Activated CD4-positive, alpha-beta memory T cell treated with anti-CD3 and anti-CD28 coated beads, Interleukin-2, amount 10 ng/mL, durations not matched to agents 7 days and 5 days (primary cell): Measurements from ENCODE around the gene SERPINA10. TPM values are rescaled to one million over a fixed set of nuclear protein-coding genes. Genes with fewer than 3 reads are reported as not detected.
"Not testable (repeated sequence)": the region's sequence is repeated elsewhere in the genome, so short reads cannot be mapped to it uniquely, and the experiment has no call there.

ENCODE experiments used
- CTCF ChIA-PET: fragments of 350-600 bp; sonication (Branson Sonifier 250); formaldehyde crosslinking; loops from one replicate; lab custom pipeline; 2021; ENCODE audit warnings: antibody characterized with exemption, inconsistent platforms; lab: Charles Lee
- POLR2A ChIA-PET: fragments of 350-600 bp; sonication (Branson Sonifier 250); formaldehyde crosslinking; loops from one replicate; lab custom pipeline; 2021; ENCODE audit warnings: antibody characterized with exemption; lab: Charles Lee
- DNase-seq: peaks from one replicate; pipeline ENCODE4 v3.0.0-alpha.2; 2020
- H3K27ac Mint-ChIP-seq: one replicate; pipeline ENCODE4 v1.8.0; 2021; ENCODE audit warnings: mild to moderate bottlenecking, mixed read lengths
- H3K27me3 Mint-ChIP-seq: one replicate; pipeline ENCODE4 v1.8.0; 2021; ENCODE audit warnings: mixed read lengths
- H3K36me3 Mint-ChIP-seq: one replicate; pipeline ENCODE4 v1.8.0; 2021; ENCODE audit warnings: low read depth, mixed read lengths
- H3K4me1 Mint-ChIP-seq: one replicate; pipeline ENCODE4 v1.8.0; 2021; ENCODE audit warnings: mixed read lengths
- H3K4me3 Mint-ChIP-seq: one replicate; pipeline ENCODE4 v1.8.0; 2021; ENCODE audit warnings: mild to moderate bottlenecking, mixed read lengths
- H3K9me3 Mint-ChIP-seq: one replicate; pipeline ENCODE4 v1.8.0; 2021; ENCODE audit warnings: mixed read lengths
- total RNA-seq, 2 experiments: library from RNA; stranded (reverse); gene quantifications; one replicate each; pipeline ENCODE4 v1.2.3, GENCODE V29; 2021

The SERPINA10 gene
- total RNA-seq, 2 experiments from 2014 or later = not detected

DNA sequence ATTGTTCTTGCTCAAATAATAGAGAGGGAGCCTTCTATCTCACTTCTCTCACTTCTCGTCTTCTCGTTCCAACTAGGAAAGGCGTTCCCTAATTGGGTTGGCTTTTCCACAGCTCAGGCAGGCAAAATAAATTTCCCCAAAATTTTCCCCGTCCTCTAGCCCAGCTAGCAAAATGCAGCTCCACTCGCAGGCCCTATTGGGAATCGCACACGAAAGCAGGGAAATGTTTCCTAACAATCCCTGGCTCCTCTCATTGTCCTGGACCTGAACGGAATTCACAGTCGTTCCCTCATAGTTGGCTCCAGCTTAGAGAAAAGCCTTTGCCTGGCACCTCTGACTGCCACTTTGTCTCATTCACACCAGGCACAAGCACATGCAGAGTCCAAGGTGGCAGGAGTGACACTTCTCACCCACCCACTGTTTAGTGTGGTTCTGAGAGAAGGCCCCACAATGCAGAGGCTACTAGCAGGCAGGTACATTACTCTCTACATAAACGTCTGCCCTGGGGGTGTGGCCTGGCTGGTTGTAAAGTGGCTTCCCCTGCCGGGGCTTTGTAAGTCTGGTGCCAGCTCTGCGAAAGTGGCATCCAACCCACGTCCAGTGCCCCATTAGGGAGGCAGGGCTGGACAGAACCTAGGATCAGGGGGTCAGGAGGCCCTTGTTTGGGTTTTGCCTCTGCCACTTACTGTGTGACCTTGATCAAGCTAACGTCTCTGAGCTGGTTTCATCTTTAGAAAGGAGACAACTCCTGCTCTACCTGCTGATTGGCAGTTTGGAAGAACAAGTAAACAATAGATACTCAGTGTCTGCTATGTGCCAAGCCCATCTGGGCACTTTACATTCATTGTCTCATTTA is 4.2 kb downstream of the SERPINA10 start:
- H3K9me3 Mint-ChIP-seq = no peaks in the 10 kb centered on the region
- H3K27ac Mint-ChIP-seq = no peak overlapping the region
- no peak for DNase-seq
- H3K27me3 Mint-ChIP-seq = no peaks in the 10 kb centered on the region
- ChIA-PET POLR2A (no interaction called here), CTCF (no interaction called here)
- peaks cover 8% of the 10 kb centered on the region for H3K4me1 Mint-ChIP-seq
- no peaks in the 10 kb centered on the region for H3K36me3 Mint-ChIP-seq
- H3K4me3 Mint-ChIP-seq = no peak overlapping the region

DNA sequence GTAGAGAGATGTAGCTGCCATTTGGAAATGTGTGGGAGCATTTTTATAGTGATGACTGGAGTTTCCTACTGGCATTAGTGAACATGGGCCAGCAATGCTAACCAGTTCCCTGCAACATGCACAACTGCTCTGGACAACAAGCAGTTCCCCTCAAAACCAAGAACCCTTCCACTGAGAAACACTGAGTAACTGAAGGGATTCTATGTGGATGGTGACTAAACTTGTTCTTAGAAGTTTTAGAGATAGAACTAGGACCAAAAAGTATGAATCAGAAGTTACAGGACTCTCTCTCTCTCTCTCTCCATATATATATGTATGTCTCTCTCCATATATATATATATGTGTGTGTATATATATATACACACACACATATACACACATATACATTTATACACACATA is 7.9 kb downstream of the SERPINA10 start:
- H3K9me3 Mint-ChIP-seq = no peaks in the 10 kb centered on the region
- no peak overlapping the region for H3K4me3 Mint-ChIP-seq
- H3K27ac Mint-ChIP-seq = no peak overlapping the region
- no peaks in the 10 kb centered on the region for H3K27me3 Mint-ChIP-seq
- ChIA-PET POLR2A (no interaction called here), CTCF (no interaction called here)
- H3K4me1 Mint-ChIP-seq = peaks cover 8% of the 10 kb centered on the region
- H3K36me3 Mint-ChIP-seq = no peaks in the 10 kb centered on the region
- no peak for DNase-seq

DNA sequence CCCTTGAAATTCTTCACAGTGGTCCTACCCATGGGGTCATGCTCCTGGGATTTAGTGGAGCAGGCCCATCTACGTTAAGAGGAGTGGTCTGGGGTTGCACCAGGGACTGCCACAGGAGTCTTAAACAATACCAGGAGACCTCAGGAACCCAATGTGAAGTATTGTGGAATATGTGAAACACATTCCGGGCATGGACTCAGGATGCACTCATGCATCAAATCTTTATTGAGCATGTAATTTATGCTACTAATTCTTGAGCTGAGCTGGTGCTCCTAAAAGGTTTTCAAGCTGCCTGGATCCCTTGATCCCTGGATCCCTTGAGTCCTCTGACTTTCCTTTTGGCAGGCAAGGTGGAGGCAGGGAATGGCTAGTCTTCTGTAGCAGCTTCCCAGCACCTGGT is 8.8 kb downstream of the SERPINA10 start:
- Mint-ChIP-seq H3K4me1 (peaks cover 8% of the 10 kb centered on the region), H3K9me3 (no peaks in the 10 kb centered on the region), H3K27ac (no peak overlapping the region), H3K4me3 (no peak overlapping the region), H3K36me3 (no peaks in the 10 kb centered on the region), H3K27me3 (no peaks in the 10 kb centered on the region)
- POLR2A ChIA-PET = no interaction called here
- CTCF ChIA-PET = no interaction called here
- DNase-seq = no peak

DNA sequence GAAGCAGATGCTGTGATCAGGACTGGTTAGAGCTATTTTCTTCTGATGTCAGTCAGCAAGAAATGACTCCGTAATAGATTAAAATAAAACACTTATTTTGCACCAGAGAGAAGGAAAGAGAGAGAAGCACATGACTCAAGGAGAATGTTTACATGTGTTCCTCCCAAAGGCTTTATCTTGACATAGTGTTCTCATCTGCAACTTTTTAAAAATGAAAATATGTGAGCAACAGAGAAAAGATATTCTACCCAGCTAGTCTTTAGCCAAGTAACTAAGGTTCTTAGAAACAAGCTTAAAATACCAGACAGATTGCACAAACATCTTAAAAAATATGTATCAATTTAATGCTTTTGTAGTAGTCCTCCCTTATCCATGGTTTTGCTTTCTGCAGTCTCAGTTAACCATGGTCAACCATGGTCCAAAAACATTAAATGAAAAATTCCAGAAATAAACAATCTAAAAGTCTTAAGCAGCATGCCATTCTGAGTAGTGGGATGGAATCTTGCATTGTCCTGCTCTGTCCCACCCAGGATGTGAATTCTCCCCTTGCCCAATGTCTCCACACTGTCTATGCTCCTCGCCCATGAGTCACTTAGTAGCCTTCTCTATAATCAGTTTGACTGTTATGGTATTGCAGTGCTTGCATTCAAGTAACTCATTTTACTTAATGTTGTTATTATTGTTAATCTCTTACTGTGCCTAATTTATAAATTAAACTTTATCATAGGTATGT is 9.9 kb downstream of the SERPINA10 start:
- Mint-ChIP-seq H3K27ac (no peak overlapping the region), H3K36me3 (no peaks in the 10 kb centered on the region), H3K4me3 (no peak overlapping the region), H3K4me1 (peaks cover 8% of the 10 kb centered on the region), H3K9me3 (no peaks in the 10 kb centered on the region), H3K27me3 (no peaks in the 10 kb centered on the region)
- CTCF ChIA-PET = no interaction called here
- no peak for DNase-seq
- POLR2A ChIA-PET = no interaction called here

DNA sequence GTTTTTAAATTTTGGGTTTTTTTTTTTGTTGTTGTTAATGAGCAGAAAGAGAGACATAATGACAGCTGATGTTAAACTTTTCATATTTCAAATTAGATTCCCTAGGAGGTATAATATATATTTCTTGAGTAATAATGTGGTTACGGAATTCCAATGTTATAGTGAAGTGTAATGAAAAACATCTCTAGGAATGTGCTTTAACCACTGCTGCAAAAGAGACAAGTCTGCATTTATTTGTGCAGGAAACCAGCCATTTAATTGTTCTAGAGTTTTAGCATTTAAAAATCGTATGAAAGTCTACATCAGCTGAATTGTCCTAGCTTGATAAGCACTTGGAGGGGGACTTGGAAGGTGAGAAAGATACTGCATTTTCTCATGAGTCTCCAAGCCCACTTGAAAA is 14.3 kb downstream of the SERPINA10 start:
- Mint-ChIP-seq H3K27me3 (no peaks in the 10 kb centered on the region), H3K4me1 (no peaks in the 10 kb centered on the region), H3K4me3 (no peak overlapping the region), H3K36me3 (no peaks in the 10 kb centered on the region), H3K27ac (no peak overlapping the region), H3K9me3 (no peaks in the 10 kb centered on the region)
- ChIA-PET CTCF (no interaction called here), POLR2A (no interaction called here)
- DNase-seq = no peak

DNA sequence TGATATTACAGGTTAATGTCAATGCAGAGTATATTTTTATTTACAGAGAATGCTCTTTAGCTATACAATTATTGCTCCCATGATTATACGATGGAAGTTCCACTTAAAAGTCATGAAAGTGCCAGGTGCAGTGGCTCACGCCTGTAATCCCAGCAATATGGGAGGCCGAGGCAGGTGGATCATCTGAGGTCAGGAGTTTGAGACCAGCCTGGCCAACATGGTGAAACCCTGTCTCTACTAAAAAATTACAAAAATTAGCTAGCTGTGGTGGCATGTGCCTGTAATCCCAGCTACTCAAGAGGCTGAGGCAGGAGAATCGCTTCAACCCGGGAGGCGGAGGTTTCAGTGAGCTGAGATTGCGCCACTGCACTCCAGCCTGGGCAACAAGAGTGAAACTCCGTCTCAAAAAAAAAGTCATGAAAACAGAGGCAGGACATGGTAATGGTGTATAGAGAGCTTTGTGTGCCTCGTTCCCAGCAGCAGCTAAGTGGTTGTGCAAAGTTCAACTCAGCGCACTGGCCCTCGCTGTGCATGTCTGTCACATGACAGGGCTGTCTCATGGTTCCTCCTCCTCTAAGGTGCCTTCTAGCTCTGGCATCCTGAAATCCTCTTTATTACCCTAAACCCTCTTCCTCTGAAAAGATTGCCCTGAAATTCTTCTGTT is 16.0 kb downstream of the SERPINA10 start:
- POLR2A ChIA-PET, H3K27ac Mint-ChIP-seq, H3K36me3 Mint-ChIP-seq, H3K4me3 Mint-ChIP-seq, CTCF ChIA-PET, H3K9me3 Mint-ChIP-seq, H3K4me1 Mint-ChIP-seq, DNase-seq, H3K27me3 Mint-ChIP-seq: not testable (repeated sequence)

DNA sequence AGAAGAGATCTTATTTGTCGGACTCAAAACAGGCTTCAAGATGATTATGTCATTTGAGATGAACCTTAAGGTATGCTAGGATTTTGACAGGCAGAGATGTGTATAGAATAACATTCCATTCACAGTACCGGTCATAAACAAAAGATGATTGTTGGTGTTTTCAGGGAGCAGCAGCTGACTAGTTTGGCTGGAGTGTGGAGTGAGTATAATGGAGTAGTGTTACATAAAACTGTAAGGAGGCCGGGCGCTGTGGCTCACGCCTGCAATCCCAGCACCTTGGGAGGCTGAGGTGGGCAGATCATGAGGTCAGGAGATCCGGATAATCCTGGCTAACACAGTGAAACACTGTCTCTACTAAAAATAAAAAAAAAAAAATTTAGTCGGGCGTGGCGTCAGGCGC is 23.9 kb downstream of the SERPINA10 start:
- no peak overlapping the region for H3K27ac Mint-ChIP-seq
- H3K36me3 Mint-ChIP-seq = peaks cover 3% of the 10 kb centered on the region
- H3K4me1 Mint-ChIP-seq = no peaks in the 10 kb centered on the region

DNA sequence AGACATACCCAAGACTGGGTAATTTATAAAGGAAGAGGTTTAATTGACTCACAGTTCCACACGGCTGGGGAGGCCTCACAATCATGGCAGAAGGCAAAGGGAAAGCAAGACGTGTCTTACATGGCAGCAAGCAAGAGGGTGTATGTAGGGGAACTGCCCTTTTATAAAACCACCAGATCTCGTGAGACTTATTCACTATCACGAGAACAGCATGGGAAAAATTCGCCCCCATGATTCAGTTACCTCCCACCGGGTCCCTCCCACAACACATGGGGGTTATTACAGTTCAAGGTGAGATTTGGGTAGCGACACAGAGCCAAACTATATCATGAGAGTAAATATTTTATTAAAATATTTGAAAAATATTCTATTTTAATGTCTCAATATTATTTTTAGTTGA is 24.5 kb downstream of the SERPINA10 start:
- H3K36me3 Mint-ChIP-seq, DNase-seq, POLR2A ChIA-PET, H3K9me3 Mint-ChIP-seq, CTCF ChIA-PET, H3K4me3 Mint-ChIP-seq, H3K27ac Mint-ChIP-seq, H3K27me3 Mint-ChIP-seq, H3K4me1 Mint-ChIP-seq: not testable (repeated sequence)

More for the DNA sequence above, 23.9 kb downstream of the SERPINA10 start:
- H3K9me3 Mint-ChIP-seq = no peaks in the 10 kb centered on the region
- H3K4me3 Mint-ChIP-seq = no peak overlapping the region
- POLR2A ChIA-PET = no interaction called here
- no peaks in the 10 kb centered on the region for H3K27me3 Mint-ChIP-seq
- CTCF ChIA-PET = no interaction called here
- no peak for DNase-seq

DNA sequence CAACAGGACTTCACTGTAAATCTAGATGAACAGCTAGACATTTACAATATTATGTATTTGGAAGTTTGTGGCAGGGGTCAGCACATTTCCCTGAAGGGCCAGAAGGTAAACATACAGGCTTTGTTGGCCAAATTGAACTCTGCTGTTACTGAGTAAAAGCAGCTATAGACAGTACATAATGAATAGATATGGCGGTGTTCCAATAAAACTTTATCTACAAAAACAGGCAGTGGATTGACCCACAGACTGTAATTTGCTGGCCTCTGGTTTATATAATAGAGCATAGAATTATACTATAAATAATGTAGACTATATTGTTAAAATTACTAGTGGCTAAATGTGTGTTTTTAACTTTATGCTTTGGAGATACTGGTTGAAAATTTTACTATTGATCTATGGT is 25.7 kb downstream of the SERPINA10 start:
- peaks cover 2% of the 10 kb centered on the region for H3K9me3 Mint-ChIP-seq
- no peak overlapping the region for H3K4me3 Mint-ChIP-seq
- DNase-seq = no peak
- no peaks in the 10 kb centered on the region for H3K4me1 Mint-ChIP-seq
- H3K36me3 Mint-ChIP-seq = peaks cover 12% of the 10 kb centered on the region
- ChIA-PET POLR2A (no interaction called here), CTCF (no interaction called here)
- no peaks in the 10 kb centered on the region for H3K27me3 Mint-ChIP-seq
- H3K27ac Mint-ChIP-seq = no peak overlapping the region

DNA sequence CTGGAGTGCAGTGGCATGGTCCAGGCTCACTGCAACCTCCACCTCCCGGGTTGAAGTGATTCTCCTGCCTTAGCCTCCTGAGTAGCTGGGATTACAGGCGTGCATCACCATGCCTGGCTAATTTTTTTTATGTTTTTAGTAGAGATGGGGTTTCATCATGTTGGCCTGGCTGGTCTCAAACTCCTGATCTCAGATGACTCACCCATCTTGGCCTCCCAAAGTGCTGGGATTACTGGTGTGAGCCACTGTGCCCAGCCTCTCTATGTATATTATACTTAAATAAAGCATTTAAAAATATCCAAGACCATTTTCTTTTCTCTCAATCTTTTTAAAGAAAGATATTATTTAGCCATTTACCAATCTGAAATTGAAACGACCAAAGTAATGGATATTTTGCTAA is 28.9 kb downstream of the SERPINA10 start:
- H3K27me3 Mint-ChIP-seq, POLR2A ChIA-PET, H3K4me1 Mint-ChIP-seq, H3K4me3 Mint-ChIP-seq, H3K9me3 Mint-ChIP-seq, CTCF ChIA-PET, DNase-seq, H3K27ac Mint-ChIP-seq: not testable (repeated sequence)
- H3K36me3 Mint-ChIP-seq = peaks cover 13% of the 10 kb centered on the region

DNA sequence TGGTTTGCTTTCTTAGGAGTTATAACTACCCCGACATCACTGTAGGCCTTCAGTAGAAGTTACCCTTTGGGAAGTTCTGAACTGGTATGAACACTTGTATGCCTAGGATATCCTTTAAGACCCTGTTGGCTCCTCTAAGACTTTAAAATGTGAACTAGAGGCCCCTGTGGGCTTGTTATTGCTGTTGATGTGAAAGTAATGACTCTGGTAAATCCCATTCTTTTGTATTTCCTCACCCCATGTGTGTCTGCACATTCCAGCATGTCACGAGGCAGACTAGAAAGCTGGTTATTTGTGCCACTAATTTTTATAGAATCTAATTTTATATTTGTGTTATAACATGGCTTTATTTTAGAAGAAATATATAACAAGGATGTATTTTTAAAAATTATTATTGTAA is 48.9 kb downstream of the SERPINA10 start:
- Mint-ChIP-seq H3K4me3 (no peak overlapping the region), H3K36me3 (peaks cover 4% of the 10 kb centered on the region), H3K27ac (no peak overlapping the region), H3K4me1 (no peaks in the 10 kb centered on the region), H3K27me3 (no peaks in the 10 kb centered on the region), H3K9me3 (no peaks in the 10 kb centered on the region)
- ChIA-PET CTCF (interaction anchor here (1.1 kb wide), 1 partner anchor 208 kb away, joined by 3 read pairs; no protein-coding TSS in a partner anchor), POLR2A (no interaction called here)
- DNase-seq = no peak

DNA sequence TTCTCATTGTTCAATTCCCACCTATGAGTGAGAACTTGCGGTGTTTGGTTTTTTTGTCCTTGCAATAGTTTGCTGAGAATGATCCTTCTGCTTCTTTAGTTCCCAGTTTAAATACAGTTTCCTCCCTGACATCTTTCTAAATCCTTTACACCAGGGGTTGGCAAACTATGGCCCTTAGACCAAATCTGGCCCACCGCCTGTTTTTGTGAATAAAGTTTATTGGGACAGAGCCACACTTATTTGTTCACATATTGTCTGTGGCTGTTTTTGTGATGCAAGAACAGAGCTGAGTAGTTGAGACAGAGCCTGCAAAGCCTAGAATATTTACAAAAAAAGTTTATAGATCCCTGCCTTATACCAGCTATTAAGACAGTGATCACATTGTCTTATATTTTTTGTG is 53.7 kb downstream of the SERPINA10 start:
- H3K4me1 Mint-ChIP-seq = peaks cover 11% of the 10 kb centered on the region
- no peak overlapping the region for H3K4me3 Mint-ChIP-seq
- peaks cover 2% of the 10 kb centered on the region for H3K36me3 Mint-ChIP-seq
- ChIA-PET CTCF (no interaction called here), POLR2A (no interaction called here)
- H3K9me3 Mint-ChIP-seq = no peaks in the 10 kb centered on the region
- no peak for DNase-seq
- no peaks in the 10 kb centered on the region for H3K27me3 Mint-ChIP-seq
- H3K27ac Mint-ChIP-seq = no peak overlapping the region

DNA sequence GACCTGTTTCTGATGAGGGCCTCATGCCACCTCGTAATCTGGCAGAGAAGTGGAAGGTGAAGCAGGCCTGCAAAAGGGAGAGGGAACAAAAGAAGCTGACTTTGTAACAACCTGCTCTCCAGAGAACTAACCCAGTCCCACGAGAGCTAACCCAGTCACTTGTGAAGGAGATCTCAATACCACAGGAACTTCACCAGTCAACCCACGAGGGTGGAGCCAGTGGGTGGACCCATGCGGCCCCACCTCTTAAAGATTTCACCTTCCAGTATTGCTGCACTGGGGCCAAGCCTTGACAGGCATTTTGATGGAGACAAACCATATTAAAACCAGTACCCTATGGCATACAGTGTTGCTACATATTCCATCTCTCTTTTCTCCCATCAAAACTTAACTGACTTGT is 55.1 kb downstream of the SERPINA10 start:
- no peak overlapping the region for H3K27ac Mint-ChIP-seq
- no peaks in the 10 kb centered on the region for H3K9me3 Mint-ChIP-seq
- peaks cover 11% of the 10 kb centered on the region for H3K4me1 Mint-ChIP-seq
- H3K4me3 Mint-ChIP-seq = no peak overlapping the region
- ChIA-PET CTCF (no interaction called here), POLR2A (no interaction called here)
- peaks cover 2% of the 10 kb centered on the region for H3K36me3 Mint-ChIP-seq
- DNase-seq = no peak
- no peaks in the 10 kb centered on the region for H3K27me3 Mint-ChIP-seq
